ENCODE data around the gene KCNQ5. TPM values are rescaled to one million over a fixed set of nuclear protein-coding genes. Genes with fewer than 3 reads are reported as not detected.

KCNQ5 gene
- total and polyA plus RNA-seq, 2 of the 8 experiments (the other 6 are each of a cell fraction or from before 2014, with no cell fraction given), result 0.83 to 1.2 TPM

GRCh38 chr6:73233048-73233447 lies 611.2 kb downstream of the KCNQ5 start:
- Histone ChIP-seq H3K27ac (ENCODE audit: low read depth, low read length) (no peak overlapping the region), H4K20me1 (replicated peaks in 1 of 2; ENCODE audit: control insufficient read depth in 1 of 2, insufficient read depth in 2 of 2, low read length in 2 of 2) (no peaks in the 10 kb centered on the region), H3K4me3 (ENCODE audit: extremely low read depth in 1 of 4, insufficient read depth in 2 of 4, low read depth in 3 of 4, low read length in 4 of 4) (no peak overlapping the region), H2BK5ac (ENCODE audit: low read depth, low read length) (no peak overlapping the region), H3K9ac (replicated peaks in 1 of 4; ENCODE audit: extremely low read depth in 1 of 4, low read depth in 3 of 4, low read length in 3 of 4) (no peak overlapping the region), H2AFZ (ENCODE audit: low read length) (no peak overlapping the region), H4K8ac (ENCODE audit: extremely low read depth, insufficient read depth, low read length) (no peak overlapping the region), H2BK120ac (replicated peaks; ENCODE audit: low read depth, low read length) (no peak overlapping the region), H3K9me3 (ENCODE audit: insufficient read depth in 2 of 2, low read depth in 1 of 2, low read length in 1 of 2) (no peaks in the 10 kb centered on the region), H3K4ac (replicated peaks; ENCODE audit: insufficient read length, low read depth, low read length) (no peak overlapping the region), H3K79me2 (ENCODE audit: control insufficient read depth in 1 of 2, insufficient read depth in 2 of 2, low read length in 2 of 2) (no peaks in the 10 kb centered on the region), H4K91ac (replicated peaks; ENCODE audit: insufficient read length, low read length) (no peak overlapping the region), H3K27me3 (replicated peaks in 1 of 4; ENCODE audit: control insufficient read depth in 3 of 4, extremely low read depth in 1 of 4, insufficient read depth in 3 of 4, low read length in 3 of 4) (no peaks in the 10 kb centered on the region), H2BK15ac (ENCODE audit: low read length) (no peak overlapping the region), H3K4me2 (ENCODE audit: insufficient read depth in 1 of 2, low read depth in 2 of 2, low read length in 2 of 2) (no peak overlapping the region), H3K23ac (ENCODE audit: insufficient read length) (no peak overlapping the region), H2BK20ac (ENCODE audit: low read length) (no peak overlapping the region), H3K18ac (ENCODE audit: extremely low read depth, low read length) (no peak overlapping the region), H3K4me1 (replicated peaks in 1 of 4; ENCODE audit: control insufficient read depth in 3 of 4, insufficient read depth in 4 of 4, low read length in 3 of 4) (no peaks in the 10 kb centered on the region; a peak in 1 of 7 replicates), H3K36me3 (ENCODE audit: control insufficient read depth in 2 of 4, insufficient read depth in 4 of 4, low read length in 3 of 4) (no peaks in the 10 kb centered on the region), H3K56ac (replicated peaks; ENCODE audit: insufficient read length, low read depth, low read length) (no peak overlapping the region), H3K23me2 (ENCODE audit: low read depth, low read length) (no peaks in the 10 kb centered on the region), H2BK12ac (ENCODE audit: low read depth, low read length) (no peak overlapping the region), H3K14ac (ENCODE audit: insufficient read length) (no peak overlapping the region), H4K5ac (ENCODE audit: insufficient read length, low read depth, low read length) (no peak overlapping the region), H2AK5ac (ENCODE audit: low read depth, low read length) (no peak overlapping the region), H3K79me1 (ENCODE audit: low read depth, low read length) (no peaks in the 10 kb centered on the region)
- DNase-seq (ENCODE audit: low read depth in 1 of 2, low spot score in 2 of 2) (no peak), FAIRE-seq (no peak)
- POLR2A ChIA-PET (ENCODE audit: partially characterized antibody), result interaction anchor here (1.1 kb wide), 1 partner anchor 22 kb away, joined by 3 read pairs; no protein-coding TSS in a partner anchor
- CTCF ChIA-PET (ENCODE audit: partially characterized antibody), result interaction anchor here (1.4 to 1.9 kb wide), 2 partner anchors 13 to 93 kb away, joined by 3 to 7 read pairs; no protein-coding TSS in a partner anchor
- WGBS, 2 experiments (ENCODE audit: extremely low coverage in 1 of 2, insufficient coverage in 1 of 2, insufficient read length in 1 of 2, insufficient replicate concordance in 2 of 2, low coverage in 1 of 2, low lambda C conversion rate in 2 of 2, missing lambda C conversion rate in 1 of 2), result 79% methylated on average over 6 of the region's 6 CpGs; no CpG with 5 or more reads in 1 of the 2 experiments

Data from H1 (cell line).